ENCODE measurements around the gene PTPRA. TPM values are rescaled to one million over a fixed set of nuclear protein-coding genes. Genes with fewer than 3 reads are reported as not detected.
A peak's percentile ranks its signal among the peaks of the same experiment; 100 is the strongest.

PTPRA gene
- total and polyA plus RNA-seq, 11 donors: 6.1 to 43.4 (median 24.9) TPM

GRCh38 chr20:2921506-2921905, 48.2 kb downstream of the PTPRA start:
- TF ChIP-seq CTCF (IDR thresholded peaks at IDR 0.05): no peak
- no peak for TF ChIP-seq POLR2A (IDR thresholded peaks at IDR 0.05)
- H3K36me3 ChIP-seq: peaks cover 0 to 35% (median 27%) of the 10 kb centered on the region in 9 donors
- no peak for ATAC-seq
- H3K27ac ChIP-seq: no peak overlapping the region
- no peak for DNase-seq
- no peaks in the 10 kb centered on the region for H3K27me3 ChIP-seq
- intact Hi-C loops (cut with DNase I): no loop called here
- H3K4me1 ChIP-seq: peaks cover 0 to 29% (median 5%) of the 10 kb centered on the region in 12 donors
- 83 to 87% (median 85%) methylated on average over 4 of the region's 4 CpGs for WGBS, 4 donors
- H3K9me3 ChIP-seq: no peaks in the 10 kb centered on the region
- H3K4me3 ChIP-seq: no peak overlapping the region

- Histone ChIP-seq H3K27ac (no peak overlapping the region), H3K27me3 (no peaks in the 10 kb centered on the region), H3K4me3 (no peak overlapping the region), H3K9me3 (no peaks in the 10 kb centered on the region), H3K36me3 (peaks cover 0 to 38% (median 27%) of the 10 kb centered on the region in 9 donors), H3K4me1 (peaks cover 0 to 16% (median 3%) of the 10 kb centered on the region in 12 donors)
- ATAC-seq (no peak), DNase-seq (no peak)
- intact Hi-C loops (cut with DNase I): no loop called here
- TF ChIP-seq CTCF (IDR thresholded peaks at IDR 0.05) (no peak), POLR2A (IDR thresholded peaks at IDR 0.05) (no peak)
Observed at GRCh38 chr20:2922957-2923356, 49.7 kb downstream of the PTPRA start.

GRCh38 chr20:2930538-2930937, 57.3 kb downstream of the PTPRA start:
- Histone ChIP-seq H3K27ac (no peak overlapping the region), H3K4me3 (no peak overlapping the region), H3K36me3 (peaks cover 0 to 30% (median 14%) of the 10 kb centered on the region in 9 donors), H3K4me1 (peaks cover 0 to 10% (median 4%) of the 10 kb centered on the region in 12 donors), H3K9me3 (no peaks in the 10 kb centered on the region), H3K27me3 (no peaks in the 10 kb centered on the region)
- WGBS, 4 donors: 65 to 77% (median 67%) methylated on average over 1 of the region's 1 CpG
- no peak for TF ChIP-seq POLR2A (IDR thresholded peaks at IDR 0.05)
- TF ChIP-seq CTCF (IDR thresholded peaks at IDR 0.05): no peak
- DNase-seq (no peak), ATAC-seq (no peak)
- intact Hi-C loops (cut with DNase I): loop anchor here in 1 of 10 donors (5.0 kb wide), 1 partner anchor 38 kb away; no protein-coding TSS in a partner anchor

DNA sequence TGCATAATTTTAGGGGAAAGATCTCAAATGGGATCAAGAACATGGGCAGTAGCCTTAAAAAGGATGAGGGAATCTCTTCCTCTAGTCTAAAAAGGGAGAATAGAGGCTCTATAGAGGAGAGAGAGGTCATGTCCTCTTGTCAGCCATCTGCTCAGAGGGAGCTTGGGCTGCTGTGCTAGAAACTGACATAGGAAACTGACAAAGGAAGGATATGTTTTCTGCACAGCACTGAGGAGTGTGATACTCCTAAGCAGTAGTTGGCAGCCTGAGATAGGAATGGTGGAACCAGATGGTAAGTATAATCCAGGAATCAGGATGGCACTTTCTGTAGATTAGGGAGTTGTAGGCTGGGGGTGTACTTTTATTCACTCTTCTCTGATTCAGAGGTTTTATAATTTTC, 59.2 kb downstream of the PTPRA start:
- H3K27me3 ChIP-seq: no peaks in the 10 kb centered on the region
- DNase-seq (no peak), ATAC-seq (peak in 1 of 4 donors; percentile 53)
- no peak overlapping the region for H3K4me3 ChIP-seq
- H3K27ac ChIP-seq: no peak overlapping the region
- TF ChIP-seq POLR2A (IDR thresholded peaks at IDR 0.05): no peak
- no peak for TF ChIP-seq CTCF (IDR thresholded peaks at IDR 0.05)
- peaks cover 0 to 19% (median 8%) of the 10 kb centered on the region in 9 donors for H3K36me3 ChIP-seq
- intact Hi-C loops (cut with DNase I): loop anchor here in 1 of 10 donors (5.0 kb wide), 1 partner anchor 40 kb away; no protein-coding TSS in a partner anchor
- H3K4me1 ChIP-seq: peaks cover 0 to 10% (median 4%) of the 10 kb centered on the region in 12 donors
- H3K9me3 ChIP-seq: no peaks in the 10 kb centered on the region

Data from heart left ventricle (tissue), 16 donors.